Ecto neural progenitor cell (in vitro differentiated cells): ENCODE measurements around the gene DDHD1.

ENCODE experiments used
- DNase-seq: peaks from one replicate; pipeline ENCODE4 v3.0.0-alpha.2; 2018; ENCODE audit warnings: low spot score

DDHD1 gene

GRCh38 chr14:52988139-52988538, 165.0 kb downstream of the DDHD1 start:
- DNase-seq = no peak

- no peak for DNase-seq
These were observed 165.6 kb downstream of the DDHD1 start for GRCh38 chr14:52987514-52987913.

DNA sequence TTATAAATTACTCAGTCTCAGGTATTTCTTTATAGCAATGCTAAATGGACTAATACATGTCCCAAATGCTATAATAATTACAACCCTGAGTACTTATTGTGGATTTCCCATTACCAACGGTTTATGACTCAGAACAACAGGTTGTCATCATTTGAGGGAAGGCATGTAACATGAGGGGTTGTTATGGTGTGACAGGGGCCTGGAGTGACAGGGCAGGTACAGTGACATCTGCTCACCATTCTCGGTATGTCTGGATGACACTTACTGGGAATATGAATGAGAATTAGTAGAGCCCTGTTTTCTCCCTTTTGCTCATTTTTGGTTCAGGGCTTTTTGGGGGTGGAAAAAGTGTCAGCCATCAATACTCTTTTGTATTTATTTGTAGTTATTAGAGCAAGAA, 166.1 kb downstream of the DDHD1 start:
- no peak for DNase-seq
